Stimulated activated CD4-positive, alpha-beta T cell treated with anti-CD3 and anti-CD28 coated beads, Interleukin-15, amount 100 ng/mL, for 24 hours (primary cell): ENCODE measurements around the gene S100A7A.
"Not testable (repeated sequence)": the region's sequence is repeated elsewhere in the genome, so short reads cannot be mapped to it uniquely, and the experiment has no call there.

Experiments used
- DNase-seq: peaks from one replicate; pipeline ENCODE4 v3.0.0-alpha.2; 2020

Gene S100A7A

DNA sequence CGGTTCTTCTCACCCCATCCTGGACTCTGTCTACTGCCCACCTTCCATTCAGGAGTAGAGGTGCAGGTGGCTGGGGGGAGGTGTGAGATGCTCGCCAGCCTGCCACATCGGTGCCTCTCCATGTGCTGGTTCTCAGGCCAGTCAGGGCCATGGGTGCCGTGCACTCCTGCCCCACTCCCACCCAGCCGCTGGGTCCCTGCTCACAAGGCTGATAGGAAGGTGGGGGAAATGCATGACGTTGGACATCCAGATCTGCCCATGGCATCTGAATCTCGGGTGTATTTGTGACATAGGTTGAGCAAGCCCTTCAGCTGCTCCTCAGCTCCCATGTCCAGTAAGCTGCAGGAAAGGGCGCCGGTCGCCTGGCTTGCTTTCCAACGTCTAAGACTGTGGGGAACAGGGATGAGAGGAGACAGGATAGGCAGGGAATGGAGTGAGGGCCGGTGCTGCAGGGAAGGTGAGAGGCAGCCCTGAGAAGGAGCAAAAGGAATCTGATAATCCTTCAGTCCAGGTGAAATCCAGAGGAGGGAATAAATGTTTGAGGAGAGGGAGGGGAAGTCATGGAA is 11.8 kb downstream of the S100A7A start:
- no peak for DNase-seq

GRCh38 chr1:153428791-153429190 is 12.5 kb downstream of the S100A7A start:
- no peak for DNase-seq

DNA sequence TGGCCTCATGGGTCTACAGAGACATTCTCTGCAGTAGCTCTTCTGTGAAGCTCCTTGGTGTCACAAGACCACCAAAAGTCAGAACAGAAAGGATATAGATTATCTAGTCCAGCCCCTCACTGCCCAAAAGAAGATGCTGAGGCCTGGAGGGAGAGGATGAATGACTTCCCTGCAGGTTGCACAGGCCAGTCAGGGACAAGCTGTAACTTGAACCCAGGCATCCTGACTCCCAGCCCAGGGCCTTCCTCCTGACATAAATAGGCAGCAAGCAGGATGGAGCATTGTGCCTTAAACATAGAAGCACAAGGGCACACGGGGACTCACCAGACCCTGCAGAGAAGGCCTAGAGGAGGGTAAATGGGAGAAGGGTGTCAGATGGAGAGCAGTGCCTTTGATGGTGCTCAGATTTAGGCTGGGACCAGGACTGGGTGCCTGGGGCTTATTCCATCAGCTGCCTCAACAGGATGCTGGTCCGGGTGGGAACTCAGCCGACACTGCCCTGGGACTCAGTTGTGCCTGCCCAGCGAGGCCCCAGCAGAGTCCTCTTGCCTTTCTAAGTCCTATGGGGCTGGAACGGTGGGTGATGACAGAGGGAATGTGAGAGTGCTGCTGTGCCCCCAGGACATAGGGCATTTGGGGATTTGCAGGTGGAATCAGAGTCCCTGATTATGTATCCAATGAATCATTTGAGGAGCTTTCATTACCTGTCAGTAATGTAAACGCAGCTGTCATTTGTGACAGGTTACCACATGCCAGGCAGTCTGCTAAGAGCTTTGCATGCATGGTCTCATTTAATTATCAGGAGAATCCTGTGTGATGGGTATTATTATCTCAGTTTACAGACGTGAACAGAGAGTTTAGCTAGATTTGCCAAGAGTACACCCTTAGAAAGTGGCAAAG is 13.2 kb downstream of the S100A7A start:
- no peak for DNase-seq

DNA sequence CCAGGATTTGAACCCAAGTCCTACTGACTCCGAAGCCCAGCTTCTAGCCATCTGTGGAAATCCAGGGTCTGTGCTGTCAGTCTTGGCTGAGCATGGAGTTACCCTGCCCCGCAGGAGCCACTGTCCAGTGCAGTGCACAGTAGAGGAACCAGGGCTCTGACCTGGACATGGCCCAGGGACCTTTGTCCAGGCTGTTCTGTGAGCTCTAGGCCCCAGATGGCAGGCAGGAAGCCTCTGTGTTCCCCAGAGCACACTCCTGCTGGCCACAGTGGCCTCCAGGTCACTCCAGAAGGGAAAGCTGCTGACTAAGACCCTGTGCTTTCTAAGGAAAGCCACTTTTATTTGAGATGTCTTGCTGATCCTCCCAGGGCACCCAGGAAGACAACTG is 13.8 kb downstream of the S100A7A start:
- no peak for DNase-seq

DNA sequence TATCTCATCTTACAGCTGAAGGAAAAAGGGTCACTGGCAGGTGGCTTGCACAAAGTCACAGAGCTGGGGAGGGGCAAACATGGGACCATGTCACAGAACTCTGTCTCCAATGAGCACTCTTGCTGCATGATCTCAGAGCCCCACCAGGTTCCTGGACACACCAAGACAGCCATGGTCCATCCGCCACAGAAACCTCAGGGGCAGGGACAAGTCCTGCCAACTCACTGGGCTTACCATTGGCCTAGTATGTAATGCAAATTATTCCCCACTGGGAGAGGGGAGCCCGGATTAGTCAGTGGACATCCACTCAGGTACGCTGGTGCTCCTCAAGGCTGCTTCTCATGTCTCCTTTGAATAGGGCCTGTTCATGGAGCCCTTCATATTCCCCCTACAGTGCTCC is 14.2 kb downstream of the S100A7A start:
- DNase-seq: no peak

DNA sequence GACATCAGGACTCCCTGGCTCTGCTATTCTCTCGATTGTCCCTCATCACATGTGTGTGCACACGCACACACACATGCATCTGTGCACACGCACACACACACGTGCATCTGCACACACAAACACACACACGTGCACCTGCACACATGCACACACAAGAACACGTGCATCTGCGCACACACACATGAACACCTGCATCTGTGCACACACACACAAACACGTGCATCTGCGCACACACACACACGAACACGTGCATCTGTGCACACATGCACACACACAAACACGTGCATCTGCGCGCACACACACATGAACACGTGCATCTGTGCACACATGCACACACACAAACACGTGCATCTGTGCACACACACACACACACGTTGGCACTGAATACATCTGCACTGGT is 14.7 kb downstream of the S100A7A start:
- DNase-seq: no peak

DNA sequence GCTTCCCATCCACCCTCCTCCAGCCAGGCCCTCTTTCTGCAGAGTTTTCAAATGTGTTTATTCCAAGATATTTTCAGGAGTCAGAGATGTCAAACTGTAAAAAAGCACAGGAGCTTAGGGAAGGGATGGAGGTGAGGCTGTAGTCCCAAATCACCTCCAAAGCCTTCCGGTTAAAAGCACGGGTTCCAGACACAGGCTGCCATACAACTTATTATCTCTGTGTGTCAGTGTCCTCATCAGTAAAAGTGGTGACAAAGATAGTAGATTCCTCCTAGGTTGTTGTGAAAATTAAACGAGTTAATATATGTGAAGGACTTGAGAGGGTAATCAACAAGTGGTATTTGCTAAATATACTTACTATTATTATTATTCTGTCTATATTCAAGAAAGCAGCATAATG is 15.1 kb downstream of the S100A7A start:
- no peak for DNase-seq

DNA sequence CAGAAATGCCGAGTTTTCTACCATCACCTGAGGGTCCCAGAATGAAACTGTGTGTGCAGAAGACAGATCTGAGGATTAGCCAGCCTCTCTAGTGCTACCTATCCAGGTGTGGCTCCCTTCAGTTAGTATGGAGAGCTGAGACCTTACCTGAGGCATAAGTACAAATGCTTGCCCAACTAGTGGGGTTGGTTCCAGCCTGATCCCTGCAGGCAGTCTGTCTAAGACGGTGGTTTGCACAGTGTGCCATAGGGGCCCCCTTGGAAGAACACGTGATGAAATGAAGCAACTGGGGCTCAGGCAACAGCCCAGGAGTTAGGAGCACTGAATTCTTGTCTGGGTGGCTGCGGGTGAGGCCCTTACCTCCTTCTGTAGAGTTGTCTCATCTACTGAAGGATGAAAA is 15.6 kb downstream of the S100A7A start:
- no peak for DNase-seq

GRCh38 chr1:153432874-153433681 is 16.8 kb downstream of the S100A7A start:
- DNase-seq: no peak

DNA sequence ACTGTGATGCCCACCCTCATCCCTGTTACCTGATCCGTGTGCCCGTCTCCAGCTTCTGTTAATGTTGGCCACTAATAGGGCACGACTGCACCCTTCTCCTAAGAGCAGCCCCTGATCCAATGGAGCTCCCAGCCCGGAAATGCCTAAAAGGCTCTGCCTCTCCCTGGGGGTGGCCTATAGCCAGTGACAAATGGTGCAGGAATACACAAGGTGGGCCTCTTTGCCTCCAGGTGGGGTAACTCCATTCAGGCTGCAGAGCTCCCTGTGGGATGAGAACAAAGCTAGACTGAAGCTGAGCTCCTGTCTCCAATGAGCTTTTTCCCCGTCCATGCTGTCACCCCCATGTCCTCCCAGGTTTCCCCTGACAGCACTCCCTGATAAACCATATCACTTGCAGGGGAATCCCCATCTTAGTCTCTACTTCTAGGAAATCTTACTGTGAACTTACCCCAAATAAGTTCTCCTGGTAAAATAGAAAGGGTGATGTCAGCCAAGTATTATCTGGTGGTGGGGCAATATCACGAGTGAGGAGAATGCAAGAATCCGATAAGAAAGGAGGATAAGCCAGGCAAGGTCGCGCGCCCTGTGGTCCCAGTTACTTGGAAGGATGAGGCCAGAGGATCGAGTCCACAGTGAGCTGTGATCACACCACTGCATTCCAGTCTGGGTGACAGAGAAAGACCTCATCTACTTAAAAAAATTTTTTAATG is 18.6 kb downstream of the S100A7A start:
- no peak for DNase-seq

DNA sequence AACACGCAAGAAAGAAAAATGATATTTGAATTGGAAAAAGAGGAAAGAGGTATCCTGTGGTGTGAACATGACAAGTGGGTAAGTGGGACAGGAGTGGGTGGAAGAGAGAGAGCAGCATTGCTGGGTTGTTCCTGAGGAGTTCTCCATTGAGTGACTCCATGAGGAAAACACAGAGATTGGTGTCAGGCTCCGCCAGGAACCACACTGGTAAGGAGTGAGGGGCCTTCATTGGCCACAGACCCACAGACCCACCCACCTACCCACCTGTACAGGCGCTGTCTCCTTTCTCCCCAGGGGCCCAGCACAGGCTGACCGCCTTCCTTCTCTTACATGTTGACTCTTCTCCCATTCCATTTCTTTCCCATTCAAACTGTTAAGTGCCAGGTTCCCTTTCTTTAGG is 20.9 kb downstream of the S100A7A start:
- no peak for DNase-seq

- DNase-seq: no peak
Measured at GRCh38 chr1:153438599-153438998, 22.3 kb downstream of the S100A7A start.

- no peak for DNase-seq
Measured at GRCh38 chr1:153439273-153439672, 23.0 kb downstream of the S100A7A start.

- DNase-seq: no peak
Measured at GRCh38 chr1:153441238-153441755, 25.0 kb downstream of the S100A7A start.

DNA sequence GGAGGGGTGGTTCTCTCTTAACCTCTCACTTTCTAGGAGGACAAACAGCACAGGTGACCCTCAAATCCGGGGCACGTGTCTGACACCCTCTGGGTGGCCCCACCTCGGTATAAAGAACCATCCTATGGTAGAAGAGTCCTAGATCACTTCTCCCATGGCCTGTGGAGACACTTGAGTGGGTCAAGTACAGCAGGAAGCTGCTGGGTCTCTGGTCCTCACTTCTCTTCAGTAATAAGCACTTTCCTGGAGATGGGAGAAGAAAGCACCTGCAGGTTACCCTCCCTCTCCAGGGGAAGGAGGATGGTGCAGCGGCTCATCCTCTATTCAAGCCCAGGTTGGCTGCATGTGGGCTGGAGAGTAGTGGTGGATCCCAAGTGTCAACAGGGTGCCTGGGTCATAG is 27.2 kb downstream of the S100A7A start:
- no peak for DNase-seq

- no peak for DNase-seq
Measured at GRCh38 chr1:153444078-153444477, 27.8 kb downstream of the S100A7A start.

DNA sequence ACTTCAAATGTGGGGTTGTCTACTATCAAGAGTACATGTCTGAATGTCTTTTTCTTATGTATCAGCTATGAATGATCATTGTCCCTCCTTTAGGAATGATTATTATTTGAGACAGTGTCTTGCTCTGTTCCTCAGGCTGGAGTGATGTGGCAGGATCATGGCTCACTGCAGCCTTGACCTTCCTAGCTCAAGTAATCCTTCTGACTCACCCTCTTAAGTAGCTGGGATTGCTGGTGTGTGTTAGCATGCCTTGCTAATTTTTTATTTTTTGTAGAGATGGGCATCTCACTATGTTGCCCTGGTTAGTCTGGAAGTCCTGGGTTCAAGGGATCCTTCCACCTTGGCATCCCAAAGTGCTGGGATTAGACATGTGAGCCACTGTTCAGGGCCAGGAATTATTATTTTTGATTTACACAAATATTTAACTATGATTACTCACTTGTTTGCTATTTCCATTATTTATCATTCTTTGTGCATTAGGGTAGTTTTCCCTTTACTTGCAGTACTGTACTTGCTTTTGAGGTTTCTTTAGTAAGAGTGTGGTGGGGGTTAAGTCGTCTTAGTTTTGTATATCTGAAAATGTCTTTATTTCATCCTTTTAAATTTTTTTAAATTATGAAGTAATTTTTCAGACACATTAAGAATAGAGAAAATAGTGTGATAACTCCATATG is 31.3 kb downstream of the S100A7A start:
- DNase-seq: no peak

- DNase-seq: not testable (repeated sequence)
Measured at GRCh38 chr1:153448851-153449250, 32.5 kb downstream of the S100A7A start.

- no peak for DNase-seq
Measured at GRCh38 chr1:153456396-153456795, 40.1 kb downstream of the S100A7A start.

- no peak for DNase-seq
Measured at GRCh38 chr1:153459655-153460054, 43.3 kb downstream of the S100A7A start.

GRCh38 chr1:153460551-153460950 is 44.2 kb downstream of the S100A7A start, which contains the start of gene S100A7:
S100A7 (minus strand) TSS chr1:153460651; CDS start chr1:153459013, 1,638 bp downstream.
- no peak for DNase-seq

DNA sequence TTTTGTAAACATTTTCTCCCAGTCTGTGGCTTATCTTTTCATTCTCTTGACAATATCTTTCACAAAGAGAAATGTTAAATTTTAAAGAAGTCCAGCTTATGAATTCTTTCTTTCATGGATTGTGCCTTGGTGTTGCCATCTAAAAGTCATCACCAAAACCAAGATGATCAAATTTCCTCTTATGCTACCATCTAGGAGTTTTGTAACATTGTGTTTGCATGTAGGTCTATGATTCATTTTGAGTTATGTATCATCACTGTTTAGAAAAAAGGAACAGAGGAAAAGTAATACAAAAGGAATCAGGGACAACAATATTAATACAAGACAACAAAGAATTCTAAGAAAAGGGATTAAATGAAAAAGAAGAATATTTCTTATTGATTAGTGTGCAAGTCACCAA is 46.4 kb downstream of the S100A7A start:
- DNase-seq: not testable (repeated sequence)
